ENCODE data around the gene PTGER4. TPM values are rescaled to one million over a fixed set of nuclear protein-coding genes. Genes with fewer than 3 reads are reported as not detected.

Gene PTGER4
- total RNA-seq, 1 donor from 2014 or later: 48.3 TPM

DNA sequence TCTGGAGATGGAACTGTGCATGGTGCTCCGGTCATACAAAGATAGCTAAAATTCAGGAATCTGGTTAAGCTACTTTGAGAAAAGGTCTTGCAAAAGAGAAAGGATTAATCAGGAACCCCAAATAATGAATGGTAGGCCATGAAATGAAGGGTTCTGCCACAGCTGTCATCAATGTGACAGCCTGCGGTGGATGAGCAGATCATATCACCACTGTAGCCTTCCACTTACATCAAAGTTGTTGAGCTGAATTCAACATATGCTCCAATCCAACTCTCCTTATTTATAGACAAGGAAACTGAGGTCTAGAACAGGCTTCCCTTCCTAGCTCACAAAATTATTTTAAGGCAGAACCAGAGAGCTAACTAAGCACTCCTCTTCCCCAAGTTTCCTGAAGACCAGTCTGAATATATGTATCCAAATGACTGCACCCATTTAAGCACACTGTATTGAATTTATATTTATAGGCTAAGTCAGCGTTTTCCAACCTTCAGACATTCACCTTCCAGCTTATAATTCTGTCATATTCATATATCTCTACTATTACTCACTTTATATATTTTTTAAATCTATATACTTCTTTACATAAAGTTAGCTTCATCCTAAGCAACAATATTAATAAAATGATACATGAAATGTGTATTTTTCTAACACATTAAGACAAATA lies 13.9 kb upstream of the PTGER4 start:
- DNase-seq (ENCODE audit: low spot score in 2 of 2): no peak
- Histone ChIP-seq H3K27ac (no peak overlapping the region), H3K27me3 (no peaks in the 10 kb centered on the region), H3K9me3 (no peaks in the 10 kb centered on the region), H3K4me3 (no peak overlapping the region), H3K4me1 (no peaks in the 10 kb centered on the region), H3K36me3 (no peaks in the 10 kb centered on the region)
- intact Hi-C loops (cut with DNase I): no loop called here
- TF ChIP-seq, protein P1, sequence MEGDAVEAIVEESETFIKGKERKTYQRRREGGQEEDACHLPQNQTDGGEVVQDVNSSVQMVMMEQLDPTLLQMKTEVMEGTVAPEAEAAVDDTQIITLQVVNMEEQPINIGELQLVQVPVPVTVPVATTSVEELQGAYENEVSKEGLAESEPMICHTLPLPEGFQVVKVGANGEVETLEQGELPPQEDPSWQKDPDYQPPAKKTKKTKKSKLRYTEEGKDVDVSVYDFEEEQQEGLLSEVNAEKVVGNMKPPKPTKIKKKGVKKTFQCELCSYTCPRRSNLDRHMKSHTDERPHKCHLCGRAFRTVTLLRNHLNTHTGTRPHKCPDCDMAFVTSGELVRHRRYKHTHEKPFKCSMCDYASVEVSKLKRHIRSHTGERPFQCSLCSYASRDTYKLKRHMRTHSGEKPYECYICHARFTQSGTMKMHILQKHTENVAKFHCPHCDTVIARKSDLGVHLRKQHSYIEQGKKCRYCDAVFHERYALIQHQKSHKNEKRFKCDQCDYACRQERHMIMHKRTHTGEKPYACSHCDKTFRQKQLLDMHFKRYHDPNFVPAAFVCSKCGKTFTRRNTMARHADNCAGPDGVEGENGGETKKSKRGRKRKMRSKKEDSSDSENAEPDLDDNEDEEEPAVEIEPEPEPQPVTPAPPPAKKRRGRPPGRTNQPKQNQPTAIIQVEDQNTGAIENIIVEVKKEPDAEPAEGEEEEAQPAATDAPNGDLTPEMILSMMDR (IDR thresholded peaks at IDR 0.05): no peak

DNA sequence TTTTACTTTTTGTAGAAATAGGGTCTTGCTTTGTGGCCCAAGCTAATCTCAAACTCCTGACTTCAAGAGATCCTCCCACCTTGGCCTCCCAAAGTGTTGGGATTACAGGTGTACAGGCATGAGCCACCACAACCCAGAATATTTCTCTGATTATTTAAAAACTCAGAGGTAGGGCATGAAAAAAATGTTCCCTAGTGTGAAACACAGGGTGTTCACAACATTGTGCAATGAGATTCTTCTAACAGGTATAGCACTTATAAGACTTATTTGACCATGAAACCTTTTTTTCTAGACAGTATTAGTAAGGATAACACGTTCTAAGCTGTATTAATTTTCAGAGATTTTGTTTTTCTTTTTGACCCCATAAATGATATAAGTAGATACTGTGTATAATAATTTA lies 13.1 kb upstream of the PTGER4 start:
- DNase-seq (ENCODE audit: low spot score in 2 of 2): no peak
- intact Hi-C loops (cut with DNase I): no loop called here
- Histone ChIP-seq H3K27ac (no peak overlapping the region), H3K27me3 (no peaks in the 10 kb centered on the region), H3K4me1 (no peaks in the 10 kb centered on the region), H3K4me3 (no peak overlapping the region), H3K9me3 (no peaks in the 10 kb centered on the region), H3K36me3 (no peaks in the 10 kb centered on the region)
- TF ChIP-seq, protein P1 (IDR thresholded peaks at IDR 0.05): no peak

DNA sequence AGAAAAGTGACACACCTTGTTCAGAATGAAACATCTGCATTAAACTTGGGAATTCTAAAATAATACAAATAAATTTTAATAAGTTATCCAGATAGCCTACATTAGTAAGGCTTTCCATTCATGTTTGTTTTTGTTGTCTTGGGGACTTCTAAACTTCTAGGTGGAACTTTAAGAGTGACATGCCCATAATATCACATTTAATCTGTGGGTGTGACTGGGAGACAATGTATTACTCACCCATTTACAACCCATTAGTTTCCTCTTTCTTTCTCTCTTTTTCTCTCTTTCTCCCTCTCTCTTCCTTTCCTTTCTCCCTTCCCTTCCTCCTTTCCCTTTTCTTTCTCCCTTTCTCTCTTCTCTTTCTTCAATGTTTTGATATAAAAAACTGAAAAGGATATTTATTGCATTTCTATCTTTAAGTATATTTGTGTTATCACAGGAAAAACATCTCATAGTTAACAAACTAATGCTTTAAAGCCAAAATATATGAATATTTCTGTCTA lies 12.5 kb upstream of the PTGER4 start:
- H3K27me3 ChIP-seq: no peaks in the 10 kb centered on the region
- H3K36me3 ChIP-seq: no peaks in the 10 kb centered on the region
- DNase-seq (ENCODE audit: low spot score in 2 of 2): no peak
- intact Hi-C loops (cut with DNase I): no loop called here
- H3K9me3 ChIP-seq: no peaks in the 10 kb centered on the region
- no peak overlapping the region for H3K27ac ChIP-seq
- H3K4me3 ChIP-seq: no peak overlapping the region
- no peaks in the 10 kb centered on the region for H3K4me1 ChIP-seq
- TF ChIP-seq, protein P1 (IDR thresholded peaks at IDR 0.05): no peak

DNA sequence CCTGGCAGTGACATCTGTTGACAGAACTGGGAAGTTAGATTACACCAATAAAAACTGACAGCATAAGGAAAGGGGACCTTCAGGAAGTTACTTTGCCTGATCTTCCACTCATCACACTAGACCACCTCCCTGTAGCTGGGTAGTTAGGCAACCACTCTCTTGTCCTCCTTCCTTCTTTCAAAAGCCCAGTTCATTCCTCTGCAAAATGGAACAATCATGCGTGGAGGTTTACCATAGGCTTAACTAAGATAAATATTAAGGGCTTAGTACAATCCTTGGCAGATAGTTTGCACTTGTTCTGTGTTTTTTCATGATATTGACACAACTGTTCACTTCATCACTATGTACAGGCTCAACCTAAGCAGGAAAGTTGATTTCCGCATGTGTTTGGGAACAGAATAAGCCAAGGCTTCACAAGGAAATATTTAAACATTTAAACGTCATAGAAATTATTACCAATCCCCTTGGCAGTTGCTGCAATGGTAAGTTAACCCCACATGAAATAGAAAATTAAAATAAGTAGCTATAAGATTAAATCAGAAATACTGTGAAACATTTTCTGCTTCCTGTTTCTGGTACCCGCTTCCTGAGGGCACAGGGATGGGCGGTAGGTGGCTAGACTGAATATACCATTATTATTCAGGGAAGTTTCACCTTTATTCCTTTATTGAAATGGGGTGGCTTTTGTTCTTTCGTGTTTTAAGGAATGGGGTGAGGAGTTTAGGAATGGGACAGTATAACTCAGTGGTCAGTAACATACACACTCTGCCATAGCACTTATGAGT lies 9.9 kb upstream of the PTGER4 start:
- Histone ChIP-seq H3K36me3 (no peaks in the 10 kb centered on the region), H3K9me3 (no peaks in the 10 kb centered on the region), H3K27me3 (no peaks in the 10 kb centered on the region), H3K4me3 (no peak overlapping the region), H3K4me1 (no peaks in the 10 kb centered on the region), H3K27ac (no peak overlapping the region)
- TF ChIP-seq, protein P1 (IDR thresholded peaks at IDR 0.05): no peak
- no peak for DNase-seq (ENCODE audit: low spot score in 2 of 2)
- intact Hi-C loops (cut with DNase I): no loop called here

DNA sequence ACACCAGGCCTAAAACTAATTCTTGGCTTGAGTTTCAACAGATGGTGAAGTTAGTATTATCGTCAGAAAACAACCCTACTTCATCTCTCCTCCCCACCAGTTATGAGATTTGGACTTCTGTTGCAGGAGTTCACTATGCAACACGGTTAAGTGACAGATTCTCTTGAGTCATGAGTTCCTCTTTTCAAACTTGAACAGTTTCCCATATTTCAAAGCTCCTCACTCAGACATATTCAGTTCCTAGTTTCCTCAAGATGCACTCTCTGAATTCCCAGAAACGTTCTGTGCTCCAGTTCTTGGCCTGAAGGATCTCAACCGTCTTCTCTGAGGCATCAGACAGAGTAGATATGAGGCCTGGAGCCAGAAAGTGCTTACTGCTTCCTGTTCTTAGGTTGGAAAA lies 7.3 kb upstream of the PTGER4 start:
- no peaks in the 10 kb centered on the region for H3K36me3 ChIP-seq
- TF ChIP-seq, protein P1 (IDR thresholded peaks at IDR 0.05): no peak
- H3K4me1 ChIP-seq: no peaks in the 10 kb centered on the region
- no peak overlapping the region for H3K4me3 ChIP-seq
- no peaks in the 10 kb centered on the region for H3K27me3 ChIP-seq
- H3K9me3 ChIP-seq: no peaks in the 10 kb centered on the region
- intact Hi-C loops (cut with DNase I): no loop called here
- DNase-seq (ENCODE audit: low spot score in 2 of 2): no peak
- no peak overlapping the region for H3K27ac ChIP-seq
